ENCODE results near the gene SCAMP5.

Gene SCAMP5

DNA sequence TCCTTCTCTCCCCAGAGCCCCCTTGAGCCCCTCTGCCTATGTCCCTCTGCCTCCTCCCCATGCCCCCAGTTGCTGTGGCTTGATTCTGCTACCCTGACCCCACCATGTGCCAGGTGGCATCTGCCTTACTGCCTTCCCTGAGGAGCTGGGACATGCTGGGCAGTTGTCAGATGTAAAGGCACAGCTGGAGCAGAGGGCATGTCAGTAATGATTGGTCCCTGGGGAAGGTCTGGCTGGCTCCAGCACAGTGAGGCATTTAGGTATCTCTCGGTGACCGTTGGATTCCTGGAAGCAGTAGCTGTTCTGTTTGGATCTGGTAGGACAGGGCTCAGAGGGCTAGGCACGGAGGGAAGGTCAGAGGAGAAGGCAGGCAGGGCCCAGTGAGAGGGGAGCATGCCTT lies 24.6 kb downstream of the SCAMP5 start:
- no peak for TF ChIP-seq L3MBTL2 (conservative IDR thresholded peaks at IDR 0.05)
- no peak for DNase-seq (ENCODE audit: extremely low spot score)
- CTCF ChIA-PET = no interaction called here
- POLR2A ChIA-PET = interaction anchor here (1.0 kb wide), 1 partner anchor 25 kb away, joined by 5 read pairs; the partner anchor contains the start of gene SCAMP5

DNA sequence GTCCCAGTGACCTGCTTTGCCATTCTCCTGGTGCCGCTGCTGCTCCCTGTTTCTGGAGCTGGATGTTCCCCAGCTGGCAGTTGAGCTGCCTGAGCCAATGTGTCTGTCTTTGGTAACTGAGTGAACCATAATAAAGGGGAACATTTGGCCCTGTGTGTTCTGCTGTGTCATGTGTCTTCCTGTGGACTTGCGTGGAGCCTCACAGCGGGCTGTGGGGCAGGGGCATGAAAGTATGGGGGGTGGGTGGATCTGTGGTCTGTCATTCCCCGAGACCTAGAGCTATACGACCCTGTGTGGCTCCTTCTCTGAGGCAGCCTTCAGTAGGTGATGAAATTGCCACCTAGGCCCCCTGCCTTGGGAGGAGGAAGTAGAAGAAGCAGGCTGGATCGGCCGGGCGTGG lies 26.0 kb downstream of the SCAMP5 start:
- ChIA-PET CTCF (no interaction called here), POLR2A (no interaction called here)
- TF ChIP-seq SP1 (IDR thresholded peaks at IDR 0.05) = no peak
- no peak for TF ChIP-seq ARNT (IDR thresholded peaks at IDR 0.05)
- TF ChIP-seq PKNOX1 (IDR thresholded peaks at IDR 0.05) = no peak
- no peak for TF ChIP-seq BHLHE40 (IDR thresholded peaks at IDR 0.05; ENCODE audit: borderline replicate concordance)
- TF ChIP-seq L3MBTL2 (conservative IDR thresholded peaks at IDR 0.05) = no peak
- TF ChIP-seq HDGF (IDR thresholded peaks at IDR 0.05; ENCODE audit: borderline replicate concordance) = no peak
- no peak for TF ChIP-seq ELF4 (IDR thresholded peaks at IDR 0.05)
- TF ChIP-seq ZNF384 (IDR thresholded peaks at IDR 0.05) = no peak
- no peak for TF ChIP-seq LEF1 (IDR thresholded peaks at IDR 0.05; ENCODE audit: borderline replicate concordance)
- DNase-seq (ENCODE audit: extremely low spot score) = no peak

DNA sequence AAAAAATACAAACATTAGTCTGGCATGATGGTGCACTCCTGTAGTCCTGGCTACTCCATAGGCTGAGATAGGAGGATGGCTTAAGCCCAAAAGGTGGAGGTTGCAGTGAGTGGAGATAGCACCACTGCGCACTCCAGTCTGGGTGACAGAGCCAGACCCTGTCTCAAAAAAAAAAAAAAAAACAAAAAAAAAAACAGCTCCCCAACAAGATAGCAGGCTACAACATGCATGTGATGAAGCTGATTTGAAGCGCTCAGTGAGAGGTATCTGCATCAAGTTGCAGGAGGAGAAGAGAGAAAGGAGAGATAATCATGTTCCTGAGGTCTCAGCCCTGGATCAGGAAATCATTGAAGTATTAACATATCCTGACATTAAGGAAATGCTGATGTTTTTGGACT lies 27.4 kb downstream of the SCAMP5 start:
- POLR2A ChIA-PET = interaction anchor here (0.6 to 4.6 kb wide), 39 partner anchors 8 to 346 kb away, joined by 3 to 36 read pairs (median 4); partner anchors contain the start of genes C15orf39, COX5A, MAN2C1 and RPP25
- CTCF ChIA-PET = interaction anchor here (0.6 to 1.0 kb wide), 2 partner anchors 9 to 1944 kb away, joined by 3 to 4 read pairs; no protein-coding TSS in a partner anchor
- no peak for DNase-seq (ENCODE audit: extremely low spot score)
- TF ChIP-seq TARDBP (IDR thresholded peaks at IDR 0.05) = no peak
- TF ChIP-seq ZNF384 (IDR thresholded peaks at IDR 0.05) = peak; percentile 40; the same call in 1 of the 2 replicates

DNA sequence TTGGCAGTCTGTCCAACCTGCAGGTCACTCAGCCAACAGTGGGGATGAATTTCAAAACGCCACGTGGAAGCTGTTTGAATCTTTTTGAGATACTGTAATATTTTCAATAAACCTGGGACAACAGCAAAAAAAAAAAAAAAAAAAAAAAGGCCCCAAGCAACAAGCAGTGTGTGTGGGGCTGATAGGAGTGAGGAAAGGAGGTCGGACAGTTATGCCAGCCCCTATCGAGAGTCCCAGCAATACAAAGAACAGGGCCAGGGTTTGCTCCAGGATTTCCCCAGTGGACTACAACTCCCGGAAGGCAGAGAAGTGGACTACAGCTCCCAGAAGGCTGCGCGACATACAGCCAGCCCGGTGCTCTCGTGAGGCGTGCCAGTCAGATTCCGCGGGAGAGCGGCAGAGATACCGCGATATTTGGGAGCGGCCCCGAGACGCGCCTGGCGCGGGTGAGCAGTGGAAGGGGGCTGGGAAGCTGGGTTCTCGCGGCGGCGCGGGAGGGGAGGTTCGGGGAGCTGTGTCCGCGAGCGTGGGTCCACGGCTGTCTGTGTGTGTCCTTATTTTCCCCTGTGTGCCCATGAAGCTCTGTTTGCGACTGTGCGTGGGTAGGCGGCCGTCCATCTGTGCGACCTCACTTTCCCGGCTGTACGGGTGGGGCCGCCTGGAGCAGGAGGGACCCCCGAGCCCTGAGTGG lies 28.0 kb downstream of the SCAMP5 start, which contains the start of gene PPCDC:
TSS of gene PPCDC (plus strand) at position 410 of the 691 bp plus-strand sequence. CDS start 4,729 bp downstream, outside the sequence.
- TF ChIP-seq L3MBTL2 (conservative IDR thresholded peaks at IDR 0.05) (no peak), FOXK2 (IDR thresholded peaks at IDR 0.05) (no peak), CTBP1 (IDR thresholded peaks at IDR 0.05; ENCODE audit: borderline replicate concordance) (no peak), ARNT (IDR thresholded peaks at IDR 0.05) (no peak), SP1 (IDR thresholded peaks at IDR 0.05) (peak; percentile 73; the same call in 1 of the 2 replicates), TARDBP (IDR thresholded peaks at IDR 0.05) (no peak), PKNOX1 (IDR thresholded peaks at IDR 0.05) (peak; percentile 93), ELF4 (IDR thresholded peaks at IDR 0.05) (peak; percentile 94), ZNF384 (IDR thresholded peaks at IDR 0.05) (no peak), FOXA1 (IDR thresholded peaks at IDR 0.05) (no peak), LEF1 (IDR thresholded peaks at IDR 0.05; ENCODE audit: borderline replicate concordance) (no peak), BHLHE40 (IDR thresholded peaks at IDR 0.05; ENCODE audit: borderline replicate concordance) (no peak), NFRKB (IDR thresholded peaks at IDR 0.05) (no peak), HDGF (IDR thresholded peaks at IDR 0.05; ENCODE audit: borderline replicate concordance) (no peak), SUZ12 (IDR thresholded peaks at IDR 0.05) (no peak), FOXM1 (IDR thresholded peaks at IDR 0.05; ENCODE audit: borderline replicate concordance) (no peak)
- ChIA-PET CTCF (interaction anchor here (1.0 kb wide), 1 partner anchor 9 kb away, joined by 4 read pairs; no protein-coding TSS in a partner anchor), POLR2A (interaction anchor here (0.6 to 4.6 kb wide), 41 partner anchors 8 to 345 kb away, joined by 3 to 36 read pairs (median 4); partner anchors contain the start of genes C15orf39, COX5A, MAN2C1 and RPP25)
- peak; percentile 100 for DNase-seq (ENCODE audit: extremely low spot score)

DNA sequence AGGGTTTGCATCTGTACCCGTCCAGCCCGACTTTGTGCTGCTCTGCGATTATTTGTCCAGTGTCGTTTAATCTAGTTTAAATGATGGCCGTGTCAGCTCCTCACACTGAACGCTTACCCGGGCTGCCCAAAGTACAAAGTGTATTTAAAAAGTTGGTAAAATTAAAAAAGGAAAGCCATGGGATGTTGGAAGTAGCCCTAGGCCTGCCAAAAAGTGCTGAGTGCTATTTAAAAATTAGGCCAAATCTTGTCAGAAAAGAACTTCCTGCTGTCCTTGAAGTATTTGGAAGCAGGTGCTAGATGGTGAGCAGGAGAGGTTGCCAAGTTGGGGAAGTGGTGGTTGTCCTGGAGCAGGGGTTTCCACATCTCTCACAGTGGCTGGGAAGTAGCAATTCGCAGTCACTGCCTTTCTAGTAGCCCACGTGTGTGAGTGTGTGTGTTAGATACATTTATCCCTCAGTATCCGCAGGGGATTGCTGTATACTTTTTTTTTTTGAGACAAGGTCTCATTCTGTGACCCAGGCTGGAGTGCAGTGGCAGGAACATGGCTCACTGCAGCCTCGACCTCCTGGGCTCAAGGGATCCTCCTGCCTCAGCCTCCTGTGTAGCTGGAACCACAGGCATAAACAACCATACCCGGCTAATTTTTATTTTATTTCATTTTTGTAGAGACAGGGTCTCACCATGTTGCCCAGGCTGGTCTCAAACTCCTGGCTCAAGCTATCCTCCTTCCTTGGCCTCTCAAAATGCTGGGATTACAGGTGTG lies 28.7 kb downstream of the SCAMP5 start:
- POLR2A ChIA-PET = interaction anchor here (0.9 to 4.6 kb wide), 24 partner anchors 9 to 344 kb away, joined by 3 to 36 read pairs (median 6); partner anchors contain the start of genes C15orf39, MAN2C1, RPP25 and SCAMP5
- TF ChIP-seq ELF4 (IDR thresholded peaks at IDR 0.05) = no peak
- no peak for TF ChIP-seq NFRKB (IDR thresholded peaks at IDR 0.05)
- no peak for TF ChIP-seq BHLHE40 (IDR thresholded peaks at IDR 0.05; ENCODE audit: borderline replicate concordance)
- TF ChIP-seq ZNF384 (IDR thresholded peaks at IDR 0.05) = no peak
- TF ChIP-seq SUZ12 (IDR thresholded peaks at IDR 0.05) = no peak
- TF ChIP-seq LEF1 (IDR thresholded peaks at IDR 0.05; ENCODE audit: borderline replicate concordance) = no peak
- TF ChIP-seq TARDBP (IDR thresholded peaks at IDR 0.05) = no peak
- no peak for TF ChIP-seq SP1 (IDR thresholded peaks at IDR 0.05)
- TF ChIP-seq ARNT (IDR thresholded peaks at IDR 0.05) = no peak
- no peak for TF ChIP-seq PKNOX1 (IDR thresholded peaks at IDR 0.05)
- peak; percentile 46 for DNase-seq (ENCODE audit: extremely low spot score)
- CTCF ChIA-PET = interaction anchor here (0.6 to 1.0 kb wide), 4 partner anchors 10 to 180 kb away, joined by 3 to 4 read pairs (median 4); no protein-coding TSS in a partner anchor

GRCh38 chr15:75025107-75025506 lies 29.7 kb downstream of the SCAMP5 start:
- TF ChIP-seq SP1 (IDR thresholded peaks at IDR 0.05) (no peak), ARNT (IDR thresholded peaks at IDR 0.05) (no peak), PKNOX1 (IDR thresholded peaks at IDR 0.05) (no peak), LEF1 (IDR thresholded peaks at IDR 0.05; ENCODE audit: borderline replicate concordance) (no peak), FOXK2 (IDR thresholded peaks at IDR 0.05) (no peak), FOXA1 (IDR thresholded peaks at IDR 0.05) (no peak), ZNF384 (IDR thresholded peaks at IDR 0.05) (no peak), SUZ12 (IDR thresholded peaks at IDR 0.05) (no peak), BHLHE40 (IDR thresholded peaks at IDR 0.05; ENCODE audit: borderline replicate concordance) (no peak), TARDBP (IDR thresholded peaks at IDR 0.05) (no peak)
- ChIA-PET CTCF (no interaction called here), POLR2A (interaction anchor here (0.7 to 4.6 kb wide), 6 partner anchors 10 to 177 kb away, joined by 3 to 36 read pairs (median 6); partner anchors contain the start of genes C15orf39, RPP25 and SCAMP5)

More at GRCh38 chr15:75025107-75025506, 29.7 kb downstream of the SCAMP5 start:
- no peak for DNase-seq (ENCODE audit: extremely low spot score)
